ENCODE data around the gene PALD1.

DNA sequence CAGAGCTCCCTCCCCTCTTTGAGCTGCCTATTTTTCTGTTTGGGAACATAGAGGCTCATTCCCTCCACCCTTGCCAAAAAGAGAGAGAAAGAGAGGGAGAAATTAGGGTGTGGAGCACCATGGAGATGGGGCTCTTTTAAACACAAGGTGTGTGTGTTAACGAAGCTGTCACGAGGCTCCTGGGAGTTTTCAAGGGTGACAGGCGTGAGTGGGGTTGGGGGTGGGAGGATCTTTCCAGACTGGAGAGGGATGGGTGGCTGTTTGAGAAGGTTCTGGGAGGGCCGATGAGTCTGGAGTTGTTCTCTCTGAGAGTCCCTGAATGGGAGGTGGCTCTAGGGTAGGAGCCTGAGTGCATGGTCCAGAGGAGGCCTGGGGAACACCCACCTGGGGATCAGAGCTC lies 45.0 kb downstream of the PALD1 start:
- TF ChIP-seq, protein P1, sequence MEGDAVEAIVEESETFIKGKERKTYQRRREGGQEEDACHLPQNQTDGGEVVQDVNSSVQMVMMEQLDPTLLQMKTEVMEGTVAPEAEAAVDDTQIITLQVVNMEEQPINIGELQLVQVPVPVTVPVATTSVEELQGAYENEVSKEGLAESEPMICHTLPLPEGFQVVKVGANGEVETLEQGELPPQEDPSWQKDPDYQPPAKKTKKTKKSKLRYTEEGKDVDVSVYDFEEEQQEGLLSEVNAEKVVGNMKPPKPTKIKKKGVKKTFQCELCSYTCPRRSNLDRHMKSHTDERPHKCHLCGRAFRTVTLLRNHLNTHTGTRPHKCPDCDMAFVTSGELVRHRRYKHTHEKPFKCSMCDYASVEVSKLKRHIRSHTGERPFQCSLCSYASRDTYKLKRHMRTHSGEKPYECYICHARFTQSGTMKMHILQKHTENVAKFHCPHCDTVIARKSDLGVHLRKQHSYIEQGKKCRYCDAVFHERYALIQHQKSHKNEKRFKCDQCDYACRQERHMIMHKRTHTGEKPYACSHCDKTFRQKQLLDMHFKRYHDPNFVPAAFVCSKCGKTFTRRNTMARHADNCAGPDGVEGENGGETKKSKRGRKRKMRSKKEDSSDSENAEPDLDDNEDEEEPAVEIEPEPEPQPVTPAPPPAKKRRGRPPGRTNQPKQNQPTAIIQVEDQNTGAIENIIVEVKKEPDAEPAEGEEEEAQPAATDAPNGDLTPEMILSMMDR (IDR thresholded peaks at IDR 0.05), result no peak
- no peak for TF ChIP-seq POLR2A (IDR thresholded peaks at IDR 0.05)

All from testis (tissue), 2 donors.